ENCODE data around the gene MBTPS2. TPM values are rescaled to one million over a fixed set of nuclear protein-coding genes. Genes with fewer than 3 reads are reported as not detected.

MBTPS2 gene
- total and polyA plus RNA-seq, 9 of the 15 experiments (the other 6 are each of a cell fraction or from before 2014, with no cell fraction given), result 2.3 to 18.7 (median 4.0) TPM

DNA sequence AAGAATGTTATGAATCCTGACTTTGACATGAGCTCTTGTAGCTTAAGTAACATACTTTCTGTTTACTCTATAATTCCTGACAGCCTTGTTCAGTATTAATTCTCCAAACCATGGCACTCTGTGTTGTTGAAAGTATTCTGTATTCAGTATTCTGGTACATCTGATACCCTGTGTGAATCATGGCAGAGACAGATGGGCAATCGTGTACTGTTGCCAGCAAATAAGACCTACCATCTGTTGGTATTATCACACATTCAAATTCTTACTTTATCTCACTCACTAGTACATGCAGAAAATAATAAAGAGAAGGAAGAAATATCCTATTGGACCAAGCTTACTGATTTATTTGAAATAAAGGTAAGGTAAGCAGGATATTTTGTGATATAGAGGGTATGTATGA is 7.9 kb downstream of the MBTPS2 start:
- in situ Hi-C loops (cut with MboI), result no loop called here

DNA sequence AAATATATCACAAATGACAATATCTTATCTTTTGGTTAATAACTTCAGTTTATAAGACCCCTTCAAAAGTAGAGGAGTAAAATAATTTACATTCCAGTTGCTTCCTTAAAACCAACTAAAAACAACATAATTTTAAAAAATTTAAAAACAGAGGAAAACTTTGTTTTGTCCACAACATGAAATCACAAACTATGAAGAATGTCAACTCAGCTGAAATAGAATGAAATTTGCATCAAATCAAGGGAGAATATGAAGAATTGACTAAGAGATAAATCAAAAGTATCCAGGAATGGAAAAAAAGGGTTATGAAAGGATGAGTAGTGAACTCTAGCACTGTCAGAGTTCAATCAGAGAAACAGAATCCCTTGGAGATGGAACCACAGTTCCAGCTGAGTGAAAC is 14.2 kb downstream of the MBTPS2 start:
- no peaks in the 10 kb centered on the region for H3K4me1 ChIP-seq (replicated peaks in 1 of 2; ENCODE audit: control insufficient read depth in 2 of 2, insufficient read depth in 2 of 2, low read length in 2 of 2)
- no peak for FAIRE-seq
- no peaks in the 10 kb centered on the region for H4K20me1 ChIP-seq (replicated peaks; ENCODE audit: control insufficient read depth, insufficient read depth, low read length)
- in situ Hi-C loops (cut with MboI), result no loop called here
- peaks cover 26% of the 10 kb centered on the region; the same call in 2 of the 3 replicates for H3K36me3 ChIP-seq (ENCODE audit: control insufficient read depth, insufficient read depth, low read length)
- ChIA-PET CTCF (ENCODE audit: low intra/inter-chr PET ratio) (no interaction called here), POLR2A (no interaction called here)
- no peak overlapping the region for H3K4me2 ChIP-seq (ENCODE audit: insufficient read depth, low read length)
- no peak for DNase-seq (ENCODE audit: extremely low read depth in 1 of 4, low spot score in 3 of 4)
- no peak for ATAC-seq
- H3K9ac ChIP-seq (ENCODE audit: insufficient read depth in 1 of 2, low read depth in 2 of 2, low read length in 2 of 2), result no peak overlapping the region
- no peaks in the 10 kb centered on the region for H3K79me2 ChIP-seq (ENCODE audit: control insufficient read depth, insufficient read depth, low read length)
- no peak overlapping the region for H3K27ac ChIP-seq (ENCODE audit: extremely low read depth, low read depth, low read length)
- BruUV-seq (replicated peaks), result no TSS peak
- H3K4me3 ChIP-seq, result no peak overlapping the region
- no peaks in the 10 kb centered on the region for H3K27me3 ChIP-seq (ENCODE audit: control insufficient read depth in 2 of 2, insufficient read depth in 2 of 2, low read length in 2 of 2)
- TF ChIP-seq ZNF316 (IDR thresholded peaks at IDR 0.05), result peak; percentile 65
- peak; percentile 48 for TF ChIP-seq C11orf30 (IDR thresholded peaks at IDR 0.05; ENCODE audit: low read depth)
- TF ChIP-seq, protein P1, sequence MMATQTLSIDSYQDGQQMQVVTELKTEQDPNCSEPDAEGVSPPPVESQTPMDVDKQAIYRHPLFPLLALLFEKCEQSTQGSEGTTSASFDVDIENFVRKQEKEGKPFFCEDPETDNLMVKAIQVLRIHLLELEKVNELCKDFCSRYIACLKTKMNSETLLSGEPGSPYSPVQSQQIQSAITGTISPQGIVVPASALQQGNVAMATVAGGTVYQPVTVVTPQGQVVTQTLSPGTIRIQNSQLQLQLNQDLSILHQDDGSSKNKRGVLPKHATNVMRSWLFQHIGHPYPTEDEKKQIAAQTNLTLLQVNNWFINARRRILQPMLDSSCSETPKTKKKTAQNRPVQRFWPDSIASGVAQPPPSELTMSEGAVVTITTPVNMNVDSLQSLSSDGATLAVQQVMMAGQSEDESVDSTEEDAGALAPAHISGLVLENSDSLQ (IDR thresholded peaks at IDR 0.05), result no peak
- TF ChIP-seq RAD21 (CRISPR knock-in tag; conservative IDR thresholded peaks at IDR 0.05 in 1 of 2, IDR thresholded peaks at IDR 0.05 in 1 of 2), result no peak
- no peaks in the 10 kb centered on the region for H3K9me1 ChIP-seq (ENCODE audit: control insufficient read depth, insufficient read depth, low read length)
- H3K9me3 ChIP-seq (replicated peaks; ENCODE audit: control insufficient read depth, insufficient read depth, low read depth, low read length), result no peaks in the 10 kb centered on the region; the same call in 1 of the 2 replicates
- no peak overlapping the region for H2AFZ ChIP-seq (ENCODE audit: low read depth, low read length)
- intact Hi-C loops (cut with micrococcal nuclease), result no loop called here

More for the DNA sequence above, 7.9 kb downstream of the MBTPS2 start:
- Histone ChIP-seq H4K20me1 (replicated peaks; ENCODE audit: control insufficient read depth, insufficient read depth, low read length) (no peaks in the 10 kb centered on the region), H3K4me3 (no peak overlapping the region), H2AFZ (ENCODE audit: low read depth, low read length) (no peak overlapping the region), H3K9me1 (ENCODE audit: control insufficient read depth, insufficient read depth, low read length) (no peaks in the 10 kb centered on the region), H3K27ac (ENCODE audit: extremely low read depth, low read depth, low read length) (no peak overlapping the region), H3K79me2 (ENCODE audit: control insufficient read depth, insufficient read depth, low read length) (no peaks in the 10 kb centered on the region), H3K9ac (ENCODE audit: insufficient read depth in 1 of 2, low read depth in 2 of 2, low read length in 2 of 2) (no peak overlapping the region), H3K4me2 (ENCODE audit: insufficient read depth, low read length) (no peak overlapping the region), H3K27me3 (ENCODE audit: control insufficient read depth in 2 of 2, insufficient read depth in 2 of 2, low read length in 2 of 2) (no peaks in the 10 kb centered on the region), H3K36me3 (ENCODE audit: control insufficient read depth, insufficient read depth, low read length) (peaks cover 33% of the 10 kb centered on the region; the same call in 1 of the 3 replicates), H3K4me1 (replicated peaks in 1 of 2; ENCODE audit: control insufficient read depth in 2 of 2, insufficient read depth in 2 of 2, low read length in 2 of 2) (no peaks in the 10 kb centered on the region), H3K9me3 (replicated peaks; ENCODE audit: control insufficient read depth, insufficient read depth, low read depth, low read length) (no peaks in the 10 kb centered on the region)
- intact Hi-C loops (cut with micrococcal nuclease), result no loop called here
- no peak for FAIRE-seq
- no peak for DNase-seq (ENCODE audit: extremely low read depth in 1 of 4, low spot score in 3 of 4)
- TF ChIP-seq, protein P2, sequence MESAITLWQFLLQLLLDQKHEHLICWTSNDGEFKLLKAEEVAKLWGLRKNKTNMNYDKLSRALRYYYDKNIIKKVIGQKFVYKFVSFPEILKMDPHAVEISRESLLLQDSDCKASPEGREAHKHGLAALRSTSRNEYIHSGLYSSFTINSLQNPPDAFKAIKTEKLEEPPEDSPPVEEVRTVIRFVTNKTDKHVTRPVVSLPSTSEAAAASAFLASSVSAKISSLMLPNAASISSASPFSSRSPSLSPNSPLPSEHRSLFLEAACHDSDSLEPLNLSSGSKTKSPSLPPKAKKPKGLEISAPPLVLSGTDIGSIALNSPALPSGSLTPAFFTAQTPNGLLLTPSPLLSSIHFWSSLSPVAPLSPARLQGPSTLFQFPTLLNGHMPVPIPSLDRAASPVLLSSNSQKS (CRISPR knock-in tag; IDR thresholded peaks at IDR 0.05), result no peak
- TF ChIP-seq CCAR2 (IDR thresholded peaks at IDR 0.05; ENCODE audit: low read depth, low read length) (no peak), ELF4 (CRISPR knock-in tag; IDR thresholded peaks at IDR 0.05) (no peak), ILF3 (IDR thresholded peaks at IDR 0.05; ENCODE audit: borderline replicate concordance) (no peak), STAG1 (CRISPR knock-in tag; IDR thresholded peaks at IDR 0.05; ENCODE audit: borderline replicate concordance) (no peak), RBFOX2 (IDR thresholded peaks at IDR 0.05; ENCODE audit: low read depth, low read length) (no peak), ZNF347 (CRISPR knock-in tag; IDR thresholded peaks at IDR 0.05; ENCODE audit: low read depth) (no peak), NR3C1 (CRISPR knock-in tag; IDR thresholded peaks at IDR 0.05) (no peak), CC2D1A (IDR thresholded peaks at IDR 0.05) (no peak), NRF1 (conservative IDR thresholded peaks at IDR 0.05 in 1 of 2, IDR thresholded peaks at IDR 0.05 in 1 of 2) (no peak), SPI1 (IDR thresholded peaks at IDR 0.05; ENCODE audit: borderline replicate concordance, low read depth, low read length) (no peak)
- no TSS peak for BruUV-seq (replicated peaks)
- ChIA-PET CTCF (ENCODE audit: low intra/inter-chr PET ratio) (no interaction called here), POLR2A (no interaction called here)
- 100% methylated on average over 1 of the region's 1 CpG for WGBS (ENCODE audit: insufficient coverage, low coverage, missing lambda C conversion rate)
- no peak for ATAC-seq

All from K562 (cell line).